HG03060 (cell line): ENCODE data around the gene GAMT.
"Not testable (repeated sequence)": the region's sequence is repeated elsewhere in the genome, so short reads cannot be mapped to it uniquely, and the experiment has no call there.

Source experiments
- ATAC-seq: cut with Tn5 transposase; IDR thresholded peaks from one replicate; pipeline ENCODE4 v1.9.1; 2021; ENCODE audit warnings: low read depth, moderate number of reproducible peaks; ENCODE audit not compliant: unreplicated experiment

Gene GAMT

GRCh38 chr19:1401138-1401888 is at the start of gene GAMT:
Gene GAMT, minus strand, starts transcription at chr19:1401542. Its CDS starts 66 bp downstream, at chr19:1401476.
- no peak for ATAC-seq

GRCh38 chr19:1449467-1450442 is 48.4 kb upstream of the GAMT start, which contains the start of gene APC2:
Gene APC2, plus strand, starts transcription at chr19:1450121. Its CDS starts 2,881 bp downstream, at chr19:1453002.
- ATAC-seq, result no peak

- no peak for ATAC-seq
Measured at GRCh38 chr19:1447944-1448343, 46.6 kb upstream of the GAMT start.

- no peak for ATAC-seq
Measured at GRCh38 chr19:1447504-1447903, 46.2 kb upstream of the GAMT start.

- ATAC-seq, result no peak
Measured at GRCh38 chr19:1446713-1447481, 45.6 kb upstream of the GAMT start.

- no peak for ATAC-seq
Measured at GRCh38 chr19:1445932-1446712, 44.8 kb upstream of the GAMT start.

- ATAC-seq, result no peak
Measured at GRCh38 chr19:1445185-1445931, 44.0 kb upstream of the GAMT start.

- ATAC-seq, result no peak
Measured at GRCh38 chr19:1441677-1442438, 40.5 kb upstream of the GAMT start.

- ATAC-seq, result no peak
Measured at GRCh38 chr19:1441022-1441426, 39.7 kb upstream of the GAMT start.

- no peak for ATAC-seq
Measured at GRCh38 chr19:1440418-1440801, 39.1 kb upstream of the GAMT start.

- ATAC-seq, result not testable (repeated sequence)
Measured at GRCh38 chr19:1439525-1440417, 38.4 kb upstream of the GAMT start.

- ATAC-seq, result no peak
Measured at GRCh38 chr19:1438933-1439354, 37.6 kb upstream of the GAMT start.

- ATAC-seq, result peak; percentile 75
Measured at GRCh38 chr19:1438035-1438932, 36.9 kb upstream of the GAMT start, which contains the start of gene RPS15. Gene RPS15, plus strand, starts transcription at chr19:1438396. Its CDS starts 30 bp downstream, at chr19:1438426.

- ATAC-seq, result no peak
Measured at GRCh38 chr19:1437609-1438008, 36.3 kb upstream of the GAMT start.

- ATAC-seq, result no peak
Measured at GRCh38 chr19:1435378-1435989, 34.1 kb upstream of the GAMT start.

GRCh38 chr19:1434577-1435060 is 33.3 kb upstream of the GAMT start:
- ATAC-seq, result no peak
